Right forelimb (tissue), 1 donor: ENCODE data around the gene SLC26A4.
"Not testable (repeated sequence)": the region's sequence is repeated elsewhere in the genome, so short reads cannot be mapped to it uniquely, and the experiment has no call there.

Source experiments
- DNase-seq: peaks from one replicate; pipeline ENCODE4 v3.0.0-alpha.2; 2018

SLC26A4 gene

DNA sequence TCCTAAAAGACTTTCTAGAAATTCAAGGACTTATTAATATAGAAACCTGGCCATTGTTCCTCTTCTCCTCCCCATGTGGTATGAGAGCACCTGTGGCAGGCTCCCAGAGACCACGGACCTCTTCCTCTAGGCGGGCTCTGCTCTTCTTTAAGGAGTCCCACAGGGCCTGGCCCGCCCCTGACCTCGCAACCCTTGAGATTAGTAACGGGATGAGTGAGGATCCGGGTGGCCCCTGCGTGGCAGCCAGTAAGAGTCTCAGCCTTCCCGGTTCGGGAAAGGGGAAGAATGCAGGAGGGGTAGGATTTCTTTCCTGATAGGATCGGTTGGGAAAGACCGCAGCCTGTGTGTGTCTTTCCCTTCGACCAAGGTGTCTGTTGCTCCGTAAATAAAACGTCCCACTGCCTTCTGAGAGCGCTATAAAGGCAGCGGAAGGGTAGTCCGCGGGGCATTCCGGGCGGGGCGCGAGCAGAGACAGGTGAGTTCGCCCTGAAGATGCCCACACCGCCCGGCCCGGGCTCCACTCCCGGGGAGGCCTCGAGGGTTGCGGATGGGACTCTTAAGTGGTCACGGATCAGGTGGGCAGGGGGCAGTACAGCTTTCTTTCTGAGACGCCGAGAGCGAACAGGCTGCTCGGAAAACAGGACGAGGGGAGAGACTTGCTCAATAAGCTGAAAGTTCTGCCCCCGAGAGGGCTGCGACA is at the start of gene SLC26A4:
Gene SLC26A4 (plus strand): TSS at position 448 of the 700 bp plus-strand sequence. CDS start 814 bp downstream, outside the sequence.
- DNase-seq: peak; percentile 45

DNA sequence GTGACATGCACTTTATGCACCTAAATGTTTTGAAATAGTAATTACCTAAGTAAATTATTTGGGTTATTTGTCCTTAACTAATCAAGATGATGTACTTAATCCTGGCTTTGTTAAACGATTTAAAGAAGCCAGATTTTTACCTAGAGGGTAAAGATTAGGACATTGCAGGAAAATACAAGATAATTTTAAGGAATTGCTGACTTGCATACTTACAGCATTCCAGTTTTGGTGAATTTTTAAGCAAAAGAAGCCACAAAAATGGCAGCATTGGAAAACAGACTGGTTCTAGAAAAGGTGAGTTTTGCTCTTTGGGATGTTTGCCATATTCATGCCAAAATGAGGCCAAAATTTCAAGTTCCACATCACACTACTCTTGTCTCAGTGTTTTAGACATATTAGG is 47.2 kb upstream of the SLC26A4 start:
- DNase-seq: no peak

DNA sequence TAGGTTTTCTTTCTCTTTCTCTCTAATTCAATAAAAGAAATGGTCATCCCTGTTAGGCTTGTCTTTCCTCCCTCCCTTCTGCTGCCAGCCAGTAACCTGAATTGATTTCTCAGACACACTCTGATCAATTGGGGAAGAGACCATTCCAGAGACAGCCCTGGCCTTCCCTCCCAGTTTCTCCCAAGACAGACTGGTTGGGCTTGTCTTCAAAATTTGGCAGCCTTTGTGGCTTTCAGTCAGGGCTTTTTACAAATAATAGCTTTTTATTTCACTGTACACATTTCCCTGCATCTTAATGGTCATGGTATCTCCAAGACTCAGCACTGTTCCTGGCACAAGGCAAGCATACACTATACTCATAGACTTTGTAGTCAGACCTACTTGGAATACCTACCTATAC is 46.7 kb upstream of the SLC26A4 start:
- DNase-seq: no peak

DNA sequence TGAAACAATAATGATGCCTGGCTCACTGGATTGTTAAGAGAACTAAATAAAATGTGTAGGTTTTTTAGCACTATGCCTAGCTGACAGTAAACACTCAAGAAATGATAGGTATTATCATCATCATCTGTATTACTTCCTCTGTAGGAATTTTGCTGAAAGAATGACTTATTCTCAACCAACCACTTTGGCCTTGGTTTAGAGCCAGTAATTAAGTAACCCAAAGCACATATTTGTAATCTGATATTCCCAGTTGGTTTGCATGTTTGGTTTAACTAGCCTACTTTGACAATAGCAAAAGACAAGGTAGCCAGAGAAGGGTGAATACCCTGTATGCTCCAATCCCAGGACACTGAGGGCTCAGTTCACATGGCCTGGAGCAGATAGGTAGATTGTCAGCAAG is 46.2 kb upstream of the SLC26A4 start:
- no peak for DNase-seq

DNA sequence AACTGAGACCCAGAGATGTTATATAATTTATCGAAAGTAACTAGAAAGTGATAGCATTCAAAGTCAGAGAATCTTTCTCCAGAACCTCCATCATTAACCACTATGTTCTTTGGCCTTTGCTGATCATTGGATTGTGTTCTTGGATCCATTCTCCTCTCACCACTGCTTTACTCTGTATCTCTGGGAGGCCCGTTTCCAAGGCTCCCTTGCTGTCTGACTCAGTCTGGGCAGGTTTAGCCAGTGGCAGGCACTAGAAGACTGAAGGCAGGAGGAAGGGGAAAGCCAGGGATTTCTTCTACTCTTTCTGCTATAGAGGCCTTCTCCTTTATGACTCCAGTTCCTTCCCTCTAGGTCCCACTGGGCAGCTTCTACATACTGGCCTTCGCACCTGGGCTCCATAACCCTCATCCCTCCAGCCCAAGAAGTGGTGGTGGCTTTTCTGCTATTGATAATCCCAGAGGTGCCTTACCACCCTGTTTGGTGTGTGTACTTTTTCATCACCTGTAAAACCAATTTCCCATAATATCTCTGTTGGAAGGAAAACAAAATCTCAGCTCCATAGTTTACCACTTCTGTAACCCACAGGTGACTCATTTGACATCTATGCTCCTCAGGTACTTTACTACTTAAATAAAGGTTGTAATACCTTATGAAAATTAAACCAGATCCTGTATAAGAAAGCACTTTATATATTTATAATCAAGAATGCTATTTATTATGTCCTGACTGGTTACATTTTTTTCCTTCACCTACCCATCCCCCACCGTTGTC is 44.5 kb upstream of the SLC26A4 start:
- DNase-seq: no peak

DNA sequence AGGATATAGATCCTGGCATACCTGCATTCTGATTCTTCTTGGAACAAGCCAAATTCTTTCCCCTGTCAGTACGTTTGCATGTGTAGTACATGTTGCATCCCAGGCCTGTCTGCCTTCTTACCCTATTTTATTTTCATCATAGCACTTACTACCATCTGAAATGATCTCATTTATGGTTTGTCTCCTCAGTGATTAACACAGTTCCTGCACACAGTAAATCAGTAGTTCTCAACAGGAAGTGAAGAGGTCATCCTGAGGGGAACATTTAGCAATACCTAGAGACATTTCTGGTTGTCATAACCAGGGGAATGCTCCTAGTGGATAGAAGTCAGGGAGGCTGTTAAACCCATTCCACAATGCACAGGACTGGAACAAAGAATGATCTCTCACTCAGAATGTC is 38.2 kb upstream of the SLC26A4 start:
- DNase-seq: no peak

DNA sequence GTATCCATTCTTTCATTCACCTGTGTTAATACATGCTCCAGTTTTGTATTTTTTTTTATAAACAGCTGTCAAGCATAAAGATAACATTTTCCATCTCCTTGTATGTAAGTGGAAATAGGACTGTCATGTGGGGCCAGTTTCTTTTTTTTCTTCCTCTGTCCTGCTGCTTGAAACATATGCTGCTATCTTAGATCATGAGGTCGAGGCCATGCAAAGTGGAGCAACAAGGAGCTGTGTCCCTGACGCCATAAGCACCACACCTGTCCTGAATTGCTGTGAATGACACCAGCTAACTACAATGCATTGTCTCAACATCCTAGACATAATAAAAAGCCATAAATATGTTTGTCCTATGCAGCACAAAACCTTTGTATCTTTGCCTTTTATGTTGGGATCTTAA is 37.7 kb upstream of the SLC26A4 start:
- DNase-seq: no peak

DNA sequence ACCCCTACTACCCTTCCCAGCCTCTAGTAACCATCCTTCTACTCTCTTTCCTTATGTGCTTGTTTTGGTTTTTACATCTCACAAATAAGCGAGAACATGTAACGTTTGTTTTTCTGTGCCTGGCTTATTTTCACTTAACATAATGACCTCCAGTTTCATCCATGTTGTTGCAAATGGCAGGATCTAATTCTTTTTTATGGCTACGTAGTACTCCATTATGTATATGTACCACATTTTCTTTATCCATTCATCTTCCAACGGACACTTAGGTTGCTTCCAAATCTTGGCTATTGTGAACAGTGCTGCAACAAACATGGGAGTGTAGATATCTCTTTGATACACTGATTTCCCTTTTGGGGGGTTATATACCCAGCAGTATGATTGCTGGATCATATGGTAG is 33.6 kb upstream of the SLC26A4 start:
- DNase-seq: no peak

DNA sequence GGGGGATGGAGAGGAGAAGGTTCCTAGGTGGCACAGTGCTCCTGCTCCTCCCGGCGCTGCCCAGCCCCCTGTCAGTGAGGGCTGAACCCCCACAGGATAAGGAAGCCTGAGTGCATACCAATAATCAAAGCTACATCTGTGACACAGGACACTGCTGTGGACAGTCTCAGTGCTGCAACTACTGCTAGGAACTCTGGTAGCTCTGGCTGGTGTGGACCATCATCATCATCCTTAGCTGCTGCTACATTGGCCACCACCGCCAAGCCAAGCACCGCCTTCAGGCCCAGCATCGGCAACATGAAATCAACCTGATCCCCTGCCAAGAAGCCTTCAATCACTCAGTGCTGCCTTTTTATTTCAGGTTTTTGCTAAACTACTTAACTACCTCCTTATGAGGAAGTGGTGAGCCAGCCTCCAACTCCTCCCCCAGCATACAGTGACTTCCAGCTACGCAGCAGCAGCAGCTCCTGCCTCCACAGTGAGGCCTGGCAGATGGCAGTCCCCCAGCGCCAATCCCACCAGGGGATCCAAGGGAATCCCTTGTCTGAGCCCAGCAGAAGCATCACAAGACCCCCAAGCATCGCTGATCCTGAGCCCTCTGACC is 32.1 kb upstream of the SLC26A4 start:
- no peak for DNase-seq

DNA sequence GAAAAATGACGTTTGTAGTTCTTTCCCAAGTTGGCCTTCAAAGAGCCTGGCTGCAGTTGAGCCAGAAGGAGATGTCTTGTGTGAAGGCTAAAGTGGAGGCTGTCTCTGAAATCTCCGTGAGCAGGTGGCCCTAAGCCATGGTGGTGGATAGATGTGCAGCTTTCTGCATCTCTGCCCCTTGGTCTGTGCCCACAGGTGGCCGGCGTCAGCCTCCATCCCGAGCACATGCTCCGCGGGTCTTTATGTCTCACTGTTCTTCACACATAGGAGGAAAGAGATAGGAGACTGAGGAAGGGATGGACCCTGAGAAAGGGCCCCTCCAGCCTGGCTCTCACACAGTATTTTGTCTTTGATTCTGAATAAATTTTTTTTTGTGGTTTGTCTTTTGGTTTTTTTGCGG is 30.3 kb upstream of the SLC26A4 start:
- DNase-seq: no peak

DNA sequence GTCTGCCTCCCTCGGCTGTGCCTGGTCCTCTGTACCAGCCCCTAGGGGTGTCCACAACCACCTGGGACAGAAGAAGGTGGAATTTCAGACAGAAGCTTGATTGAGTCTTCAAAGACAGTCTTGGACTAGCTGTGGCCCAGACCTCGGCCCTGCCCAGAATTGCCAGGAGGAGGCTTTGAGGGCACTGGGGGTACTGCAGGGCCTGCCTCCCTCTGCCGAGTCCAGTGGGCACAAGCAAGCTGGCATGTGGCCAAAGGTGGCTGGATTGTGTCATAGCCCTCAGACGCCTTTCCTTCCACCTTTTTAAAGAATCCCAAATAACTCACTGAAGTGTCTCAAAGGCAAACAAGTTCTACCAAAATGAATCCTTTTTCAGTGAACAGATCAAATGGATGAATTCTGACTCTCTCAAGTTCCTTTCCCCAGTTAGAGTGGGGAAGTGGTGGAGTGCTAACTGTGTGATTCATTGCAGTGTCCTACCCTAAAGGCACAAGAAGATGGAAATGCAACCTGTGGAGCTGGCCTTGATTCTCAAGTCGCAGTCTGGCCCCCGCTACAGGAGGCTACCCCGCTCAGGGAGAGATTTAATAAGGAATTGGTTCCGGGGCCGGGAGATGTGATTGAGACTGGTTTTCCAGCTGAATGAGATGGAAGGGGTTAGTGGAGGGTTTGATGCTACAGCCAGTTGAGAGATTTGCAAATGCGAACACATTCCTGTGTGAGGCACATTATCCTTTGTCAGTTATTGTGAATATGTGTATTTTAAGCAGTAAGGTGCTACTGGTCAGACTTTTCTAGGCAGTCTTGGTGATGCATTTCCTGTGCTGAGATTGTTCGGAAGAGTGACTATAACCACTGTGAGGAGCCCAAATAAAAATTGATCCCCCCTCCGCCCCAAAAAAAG is 28.8 kb upstream of the SLC26A4 start:
- DNase-seq: no peak

DNA sequence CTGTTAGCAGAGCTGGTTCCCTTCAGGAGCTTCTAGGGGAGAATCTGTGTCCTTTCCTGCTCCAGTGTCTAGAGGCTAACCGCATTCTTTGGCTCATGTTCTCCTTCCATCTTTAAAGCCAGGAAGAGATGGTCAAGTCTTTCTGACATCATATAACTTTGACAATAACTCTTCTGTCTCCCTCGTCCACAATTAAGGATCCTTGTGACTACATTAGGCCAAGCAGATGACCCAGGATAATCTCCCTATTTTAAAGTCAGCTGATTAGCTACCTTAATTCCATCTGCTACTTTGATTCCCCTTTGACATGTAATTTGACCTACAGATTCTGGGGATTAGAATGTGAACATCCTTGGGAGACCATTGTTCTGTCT is 28.1 kb upstream of the SLC26A4 start:
- no peak for DNase-seq

DNA sequence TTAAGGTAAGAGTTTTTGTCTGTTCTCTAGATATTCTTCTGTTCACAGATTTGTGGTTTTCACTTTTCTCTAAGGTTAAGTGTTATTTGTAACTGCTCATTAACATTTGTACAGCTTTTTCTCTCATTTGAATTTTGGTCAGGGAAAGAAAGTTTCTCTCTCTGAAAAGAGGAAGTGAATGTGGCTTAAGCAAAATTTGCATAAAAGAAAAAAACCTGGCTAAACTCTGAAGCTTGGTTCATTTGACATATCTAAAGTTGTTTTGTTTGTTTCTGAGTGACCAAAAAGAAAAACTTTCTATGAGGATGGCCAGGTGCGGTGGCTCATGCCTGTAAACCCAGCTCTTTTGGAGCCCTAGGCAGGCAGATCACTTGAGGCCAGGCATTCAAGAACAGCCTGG is 22.0 kb upstream of the SLC26A4 start:
- no peak for DNase-seq

DNA sequence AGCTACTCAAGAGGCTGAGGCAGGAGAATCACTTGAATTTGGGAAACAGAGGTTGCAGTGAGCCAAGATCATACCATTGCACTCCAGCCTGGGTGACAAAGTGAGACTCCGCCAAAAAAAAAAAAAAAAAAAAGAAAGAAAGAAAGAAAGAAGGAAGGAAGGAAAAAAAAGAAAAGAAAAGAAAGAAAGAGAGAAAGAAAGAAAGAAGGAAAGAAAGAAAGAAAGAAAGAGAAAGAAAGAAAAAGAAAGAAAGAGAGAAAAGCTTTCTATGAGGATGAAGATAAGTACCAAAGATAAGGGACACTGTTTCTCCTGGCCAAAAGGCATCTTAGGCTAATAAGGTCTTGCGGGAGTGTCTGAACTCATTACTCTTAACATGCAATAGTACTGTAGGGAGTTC is 21.6 kb upstream of the SLC26A4 start:
- not testable (repeated sequence) for DNase-seq

DNA sequence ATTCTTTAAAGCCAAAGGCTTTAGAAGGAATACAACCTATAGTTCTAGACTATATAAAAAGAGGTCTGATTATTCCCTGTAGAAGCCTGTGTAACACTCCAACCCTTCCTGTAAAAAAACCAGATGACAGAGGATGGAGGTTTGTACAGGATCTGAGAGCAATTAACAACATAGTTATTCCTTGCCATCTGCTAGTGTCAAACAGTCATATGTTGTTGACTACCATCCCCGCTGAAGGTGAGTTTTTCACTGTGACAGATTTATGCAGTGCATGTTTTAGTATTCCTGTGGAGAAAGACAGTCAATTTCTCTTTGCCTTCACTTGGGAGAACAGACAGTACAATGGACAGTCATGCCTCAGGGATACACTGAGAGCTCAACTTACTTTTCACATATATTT is 19.0 kb upstream of the SLC26A4 start:
- no peak for DNase-seq

DNA sequence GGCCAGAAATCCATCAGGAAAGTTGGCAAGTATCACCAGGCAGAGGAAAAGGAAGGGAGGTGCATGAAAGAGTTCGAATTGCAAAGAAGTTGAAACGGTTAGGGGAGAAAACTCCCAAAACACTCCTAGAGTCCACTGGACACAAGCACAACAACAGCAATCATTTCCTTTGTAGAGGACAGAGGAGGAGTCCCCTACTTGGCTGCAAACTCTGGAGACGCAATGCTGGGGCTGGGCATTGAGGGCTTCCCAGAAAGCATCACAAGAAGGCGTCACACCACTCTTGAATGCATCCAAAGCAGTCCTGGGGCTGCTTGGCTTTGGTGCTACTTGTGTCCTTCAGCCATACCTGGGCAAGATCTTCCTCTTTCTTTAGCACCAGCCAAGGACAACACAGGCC is 18.1 kb upstream of the SLC26A4 start:
- no peak for DNase-seq

DNA sequence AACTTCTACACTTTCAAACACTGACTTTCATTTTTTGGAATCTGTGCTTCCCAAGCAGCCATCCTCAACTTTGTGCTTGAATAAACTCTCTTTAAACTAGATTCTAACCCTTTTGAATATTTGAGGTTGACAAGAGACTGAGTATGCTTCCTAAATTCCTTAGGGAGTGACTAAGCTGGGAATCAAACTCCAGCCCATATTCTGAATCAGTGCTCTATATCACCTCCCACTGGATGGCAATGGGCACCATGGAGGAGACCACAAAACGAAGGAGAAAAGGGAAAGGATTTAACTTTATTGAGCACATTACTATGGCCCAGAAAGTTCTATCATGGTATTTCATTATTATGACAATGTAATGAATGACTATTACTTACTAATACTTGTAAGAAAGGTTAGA is 17.2 kb upstream of the SLC26A4 start:
- DNase-seq: no peak

DNA sequence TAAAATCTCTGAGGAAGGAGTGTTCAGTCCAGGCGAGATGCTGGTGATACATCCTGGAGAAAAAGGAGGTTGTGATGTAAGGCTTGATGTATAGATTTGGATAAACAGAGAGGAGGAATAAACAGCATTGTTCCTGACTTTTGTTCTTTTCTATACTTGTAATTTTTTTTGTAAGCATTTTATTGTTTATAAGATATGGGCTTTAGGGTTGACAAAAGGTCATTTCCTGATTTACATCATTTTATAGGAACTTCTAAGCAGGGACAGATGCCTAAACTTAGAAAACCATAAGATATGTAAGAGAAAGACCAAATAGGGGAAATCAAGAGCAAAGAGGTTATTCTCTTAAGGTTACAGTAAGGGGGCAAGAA is 16.7 kb upstream of the SLC26A4 start:
- no peak for DNase-seq

DNA sequence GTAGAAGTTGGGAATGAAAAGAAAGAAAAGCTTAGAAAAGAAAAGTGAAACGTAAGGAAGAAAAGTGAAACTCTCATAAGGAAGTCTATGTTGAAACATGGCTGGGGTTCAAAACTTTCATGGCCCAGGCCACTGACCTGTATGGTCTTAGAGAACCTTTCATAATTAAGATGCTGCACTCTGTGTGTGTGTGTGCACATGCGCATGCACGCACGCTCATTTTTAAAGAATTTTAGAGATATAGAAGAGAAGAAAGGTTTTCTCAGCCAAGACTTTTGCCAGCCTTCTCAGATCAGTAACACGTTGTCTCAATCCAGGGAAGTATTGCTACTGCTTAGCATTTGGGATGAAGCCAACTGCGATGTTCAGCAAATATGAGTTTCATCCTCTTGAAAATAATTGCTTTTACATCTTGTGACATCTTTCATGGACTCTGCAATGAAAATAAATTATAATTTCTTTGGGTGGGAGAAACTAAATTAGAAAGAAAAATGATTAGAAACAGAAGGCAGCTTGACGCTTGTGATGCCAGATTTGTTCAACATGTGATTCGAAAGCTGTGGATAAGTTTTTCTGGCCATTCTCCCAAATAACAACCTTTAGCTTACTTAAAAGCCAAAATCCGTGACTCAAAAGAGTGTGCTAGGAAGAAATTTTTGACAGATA is 16.2 kb upstream of the SLC26A4 start:
- no peak for DNase-seq

DNA sequence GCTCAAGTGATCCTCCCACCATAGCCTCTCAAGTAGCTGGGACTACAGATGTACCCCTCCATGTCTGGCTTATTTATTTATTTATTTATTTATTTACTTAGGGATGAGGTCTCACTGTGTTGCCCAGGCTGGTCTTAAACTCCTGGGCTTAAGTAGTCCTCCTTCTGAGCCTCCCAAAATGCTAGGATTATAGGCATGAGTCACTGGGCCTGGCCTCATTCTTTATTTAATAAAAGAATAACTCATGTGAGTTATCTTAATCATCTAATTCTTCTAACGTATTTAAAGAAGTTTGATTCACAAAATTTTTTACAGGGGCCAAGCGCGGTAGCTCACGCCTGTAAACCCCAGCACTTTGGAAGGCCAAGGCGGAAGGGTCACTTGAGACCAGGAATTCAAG is 8.0 kb upstream of the SLC26A4 start:
- DNase-seq: no peak

DNA sequence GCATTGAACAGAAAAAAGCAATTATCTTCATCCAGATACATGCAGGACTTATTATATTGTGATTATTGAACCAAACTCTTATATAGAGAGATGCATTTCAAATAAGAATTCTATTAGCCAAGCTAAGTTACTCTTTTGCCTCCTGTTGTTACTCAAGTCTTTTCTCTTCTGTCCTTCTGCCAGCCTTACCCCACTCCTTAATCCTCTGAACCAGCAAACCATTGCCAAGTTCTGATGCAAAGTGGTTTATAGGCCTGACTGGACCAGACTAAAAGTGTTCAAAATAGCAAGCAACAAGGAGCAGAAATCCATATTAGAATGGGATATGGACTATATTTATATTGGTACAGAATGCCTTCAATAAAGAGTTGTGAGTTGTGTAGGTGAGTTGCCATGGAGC is 2.2 kb upstream of the SLC26A4 start:
- DNase-seq: no peak

DNA sequence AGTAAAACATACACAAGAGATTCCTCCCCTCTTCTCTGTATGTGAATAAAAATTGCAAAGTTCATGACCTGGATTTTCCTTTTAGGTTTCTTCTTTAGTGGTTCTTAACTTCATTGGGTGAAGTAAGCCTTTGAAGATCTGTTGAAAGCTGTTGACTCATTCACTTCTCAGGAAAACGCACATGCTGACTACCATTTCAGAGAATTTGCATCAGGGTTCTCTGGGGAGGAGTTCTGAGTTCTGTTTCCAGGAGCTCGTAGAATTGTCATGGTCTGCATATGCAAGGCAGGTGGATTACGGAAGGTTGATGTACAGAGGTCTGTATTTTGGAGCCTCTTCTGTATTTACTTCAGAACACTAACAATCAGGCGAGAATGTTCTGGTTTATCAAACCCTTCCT is 962 bp upstream of the SLC26A4 start:
- no peak for DNase-seq
